CD4-positive, alpha-beta memory T cell (primary cell): ENCODE results near the gene TMEM242. TPM values are rescaled to one million over a fixed set of nuclear protein-coding genes. Genes with fewer than 3 reads are reported as not detected.
"Not testable (repeated sequence)": the region's sequence is repeated elsewhere in the genome, so short reads cannot be mapped to it uniquely, and the experiment has no call there.

Experiments
- CTCF ChIA-PET: fragments of 350-600 bp; sonication (Branson Sonifier 250); formaldehyde crosslinking; loops from one replicate; lab custom pipeline; 2021; ENCODE audit warnings: inconsistent platforms; ENCODE audit not compliant: partially characterized antibody; lab: Charles Lee
- POLR2A ChIA-PET: fragments of 350-600 bp; sonication (Branson Sonifier 250); formaldehyde crosslinking; loops from one replicate; lab custom pipeline; 2021; ENCODE audit not compliant: partially characterized antibody; lab: Charles Lee
- DNase-seq, 5 donors: peaks; one replicate each; pipeline versions ENCODE4 v3.0.0 to v3.0.0-alpha.2; 2020 to 2022; ENCODE audit warnings: mixed read lengths in 1 of 5
- H3K27ac ChIP-seq: one replicate; pipeline ENCODE4 v1.7.0; 2013; ENCODE audit warnings: low read depth, low read length
- H3K27me3 ChIP-seq: 2 replicates; pipeline ENCODE4 v1.7.0; 2013; ENCODE audit warnings: mild to moderate bottlenecking, low read length, moderate library complexity; ENCODE audit not compliant: insufficient read depth
- H3K36me3 ChIP-seq: 2 replicates; pipeline ENCODE4 v1.7.0; 2013; ENCODE audit warnings: mild to moderate bottlenecking, low read length, moderate library complexity; ENCODE audit not compliant: insufficient read depth
- H3K4me1 ChIP-seq: 2 replicates; pipeline ENCODE4 v1.7.0; 2013; ENCODE audit warnings: mild to moderate bottlenecking, low read length, moderate library complexity; ENCODE audit not compliant: insufficient read depth
- H3K4me3 ChIP-seq, 2 donors: one replicate each; pipeline ENCODE4 v1.7.0; 2013; ENCODE audit warnings: low read length in 2 of 2, mild to moderate bottlenecking in 1 of 2
- H3K9me3 ChIP-seq, 2 donors: one replicate each; pipeline ENCODE4 v1.7.0; 2013; ENCODE audit warnings: low read length in 2 of 2, control low read depth in 1 of 2; ENCODE audit not compliant: control insufficient read depth in 1 of 2
- H3K27ac Mint-ChIP-seq, 7 donors: one replicate each; pipeline ENCODE4 v1.8.0; 2020 to 2021; ENCODE audit warnings: mixed read lengths in 7 of 7, mild to moderate bottlenecking in 6 of 7, inconsistent platforms in 3 of 7, moderate library complexity in 3 of 7
- H3K27me3 Mint-ChIP-seq, 2 donors: one replicate each; pipeline ENCODE4 v1.8.0; 2020 to 2021; ENCODE audit warnings: mixed read lengths in 2 of 2
- H3K36me3 Mint-ChIP-seq, 2 donors: one replicate each; pipeline ENCODE4 v1.8.0; 2020 to 2021; ENCODE audit warnings: mixed read lengths in 2 of 2, inconsistent platforms in 1 of 2, mild to moderate bottlenecking in 1 of 2
- H3K4me1 Mint-ChIP-seq, 4 donors: one replicate each; pipeline ENCODE4 v1.8.0; 2020 to 2021; ENCODE audit warnings: mixed read lengths in 4 of 4, mild to moderate bottlenecking in 1 of 4
- H3K4me3 Mint-ChIP-seq, 8 donors: one replicate each; pipeline ENCODE4 v1.8.0; 2020 to 2021; ENCODE audit warnings: mixed read lengths in 8 of 8, mild to moderate bottlenecking in 7 of 8, moderate library complexity in 6 of 8, inconsistent platforms in 3 of 8
- H3K9me3 Mint-ChIP-seq, 8 donors: one replicate each; pipeline ENCODE4 v1.8.0; 2020 to 2021; ENCODE audit warnings: mixed read lengths in 8 of 8, mild to moderate bottlenecking in 5 of 8, inconsistent platforms in 3 of 8, moderate library complexity in 1 of 8
- intact Hi-C: fragments of 100-400 bp; cut with micrococcal nuclease; formaldehyde crosslinking; loops from one replicate; pipeline ENCODE4 v1.15.1; 2023
- polyA plus RNA-seq, 2 donors: library from polyadenylated mRNA; unstranded; fragments of 300-500 nt; fragmentation: Illumina TruSeq; gene quantifications; one replicate each; pipeline ENCODE4 v1.2.3, GENCODE V29; 2021
- total RNA-seq, 2 experiments: library from RNA; stranded (reverse); gene quantifications; one replicate each; pipeline ENCODE4 v1.2.3, GENCODE V29; 2021

The TMEM242 gene
- total and polyA plus RNA-seq, 4 experiments from 2014 or later: 11.4 to 14.1 (median 12.1) TPM

GRCh38 chr6:157361886-157362285 lies 38.6 kb upstream of the TMEM242 start:
- no peak for DNase-seq
- Mint-ChIP-seq H3K9me3 (no peaks in the 10 kb centered on the region), H3K27ac (no peak overlapping the region), H3K4me3 (no peak overlapping the region), H3K36me3 (no peaks in the 10 kb centered on the region), H3K4me1 (no peaks in the 10 kb centered on the region), H3K27me3 (peaks cover 25 to 28% of the 10 kb centered on the region in 2 donors)
- no peaks in the 10 kb centered on the region for H3K9me3 ChIP-seq
- POLR2A ChIA-PET: interaction anchor here (0.7 kb wide), 1 partner anchor 11 kb away, joined by 3 read pairs; no protein-coding TSS in a partner anchor
- CTCF ChIA-PET: interaction anchor here (0.6 to 1.1 kb wide), 2 partner anchors 235 to 465 kb away, joined by 3 to 4 read pairs; no protein-coding TSS in a partner anchor
- H3K27ac ChIP-seq: no peak overlapping the region
- no peaks in the 10 kb centered on the region for H3K27me3 ChIP-seq
- H3K4me3 ChIP-seq: no peak overlapping the region
- H3K36me3 ChIP-seq: no peaks in the 10 kb centered on the region
- intact Hi-C loops: no loop called here
- H3K4me1 ChIP-seq: no peaks in the 10 kb centered on the region

DNA sequence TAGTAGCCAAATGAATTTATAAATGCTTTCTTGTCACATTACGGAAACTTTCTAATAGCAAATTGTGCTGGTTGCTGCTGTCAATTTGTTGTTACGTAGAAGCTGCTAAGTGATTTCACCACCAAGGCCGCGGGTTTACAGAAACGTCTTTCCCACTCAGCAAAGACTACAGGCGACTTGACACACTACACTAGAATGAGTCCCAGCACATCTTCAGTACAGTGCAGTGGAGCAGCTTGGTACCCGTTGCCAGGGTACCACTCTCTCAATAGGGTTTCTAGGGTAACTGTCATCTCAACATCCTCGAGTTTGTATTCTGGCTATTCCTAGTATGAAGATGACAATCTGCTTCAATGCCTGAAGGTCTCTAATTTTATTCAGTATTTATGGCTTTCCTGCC lies 35.0 kb upstream of the TMEM242 start:
- H3K36me3 ChIP-seq: no peaks in the 10 kb centered on the region
- Mint-ChIP-seq H3K36me3 (no peaks in the 10 kb centered on the region), H3K4me3 (no peak overlapping the region), H3K27ac (no peak overlapping the region), H3K27me3 (peaks cover 24 to 32% of the 10 kb centered on the region in 2 donors), H3K9me3 (no peaks in the 10 kb centered on the region), H3K4me1 (no peaks in the 10 kb centered on the region)
- DNase-seq: no peak
- H3K27me3 ChIP-seq: no peaks in the 10 kb centered on the region
- no peaks in the 10 kb centered on the region for H3K9me3 ChIP-seq
- ChIA-PET POLR2A (no interaction called here), CTCF (no interaction called here)
- no peaks in the 10 kb centered on the region for H3K4me1 ChIP-seq
- H3K27ac ChIP-seq: no peak overlapping the region
- intact Hi-C loops: no loop called here
- H3K4me3 ChIP-seq: no peak overlapping the region

- Histone ChIP-seq H3K4me1 (no peaks in the 10 kb centered on the region), H3K36me3 (no peaks in the 10 kb centered on the region), H3K9me3 (no peaks in the 10 kb centered on the region), H3K27me3 (no peaks in the 10 kb centered on the region), H3K4me3 (no peak overlapping the region), H3K27ac (no peak overlapping the region)
- Mint-ChIP-seq H3K9me3 (peaks cover 0 to 3% (median 0%) of the 10 kb centered on the region in 8 donors), H3K4me3 (no peak overlapping the region), H3K36me3 (no peaks in the 10 kb centered on the region), H3K4me1 (no peaks in the 10 kb centered on the region), H3K27ac (no peak overlapping the region), H3K27me3 (peaks cover 10 to 23% of the 10 kb centered on the region in 2 donors)
- no peak for DNase-seq
- ChIA-PET POLR2A (no interaction called here), CTCF (no interaction called here)
- intact Hi-C loops: no loop called here
These were observed 23.1 kb upstream of the TMEM242 start for GRCh38 chr6:157346373-157346772.

- no peaks in the 10 kb centered on the region for H3K36me3 Mint-ChIP-seq
- Histone ChIP-seq H3K4me1 (no peaks in the 10 kb centered on the region), H3K27ac (no peak overlapping the region), H3K9me3 (no peaks in the 10 kb centered on the region), H3K27me3 (no peaks in the 10 kb centered on the region), H3K36me3 (no peaks in the 10 kb centered on the region), H3K4me3 (no peak overlapping the region)
- intact Hi-C loops: no loop called here
- H3K27ac Mint-ChIP-seq: no peak overlapping the region
- ChIA-PET CTCF (no interaction called here), POLR2A (no interaction called here)
- peaks cover 0 to 3% (median 0%) of the 10 kb centered on the region in 8 donors for H3K9me3 Mint-ChIP-seq
- H3K27me3 Mint-ChIP-seq: peaks cover 21 to 33% of the 10 kb centered on the region in 2 donors
- H3K4me1 Mint-ChIP-seq: no peaks in the 10 kb centered on the region
- DNase-seq: no peak
- no peak overlapping the region for H3K4me3 Mint-ChIP-seq
These were observed 20.4 kb upstream of the TMEM242 start for GRCh38 chr6:157343732-157344131.

DNA sequence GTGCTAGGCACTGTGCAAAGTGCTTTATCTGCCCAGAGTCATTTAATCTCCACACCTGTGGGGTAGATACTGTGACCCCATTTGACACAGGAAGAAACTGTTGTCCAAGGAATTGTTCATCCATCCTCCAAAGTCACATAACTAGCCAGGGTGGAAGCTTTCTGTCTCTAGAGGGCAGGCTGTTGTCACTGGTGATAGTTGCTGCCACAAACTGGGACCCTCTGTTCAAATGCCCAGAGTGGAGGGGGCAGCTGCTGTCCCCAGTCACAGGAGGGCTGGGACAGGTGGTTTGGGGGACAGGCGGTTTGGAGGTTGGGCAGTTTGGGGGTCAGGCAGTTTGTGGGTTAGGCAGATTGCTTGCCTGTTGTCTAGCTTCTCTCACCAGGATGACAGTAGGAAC lies 16.1 kb upstream of the TMEM242 start:
- CTCF ChIA-PET: interaction anchor here (1.1 kb wide), 1 partner anchor 257 kb away, joined by 4 read pairs; no protein-coding TSS in a partner anchor
- H3K36me3 Mint-ChIP-seq: no peaks in the 10 kb centered on the region
- Histone ChIP-seq H3K4me1 (no peaks in the 10 kb centered on the region), H3K36me3 (no peaks in the 10 kb centered on the region), H3K27ac (no peak overlapping the region), H3K27me3 (no peaks in the 10 kb centered on the region), H3K4me3 (no peak overlapping the region), H3K9me3 (no peaks in the 10 kb centered on the region)
- intact Hi-C loops: no loop called here
- POLR2A ChIA-PET: no interaction called here
- H3K9me3 Mint-ChIP-seq: peaks cover 0 to 1% (median 0%) of the 10 kb centered on the region in 8 donors
- H3K27me3 Mint-ChIP-seq: peaks cover 26 to 30% of the 10 kb centered on the region in 2 donors
- no peak overlapping the region for H3K4me3 Mint-ChIP-seq
- no peak for DNase-seq
- peaks cover 0 to 1% (median 0%) of the 10 kb centered on the region in 4 donors for H3K4me1 Mint-ChIP-seq
- H3K27ac Mint-ChIP-seq: no peak overlapping the region

DNA sequence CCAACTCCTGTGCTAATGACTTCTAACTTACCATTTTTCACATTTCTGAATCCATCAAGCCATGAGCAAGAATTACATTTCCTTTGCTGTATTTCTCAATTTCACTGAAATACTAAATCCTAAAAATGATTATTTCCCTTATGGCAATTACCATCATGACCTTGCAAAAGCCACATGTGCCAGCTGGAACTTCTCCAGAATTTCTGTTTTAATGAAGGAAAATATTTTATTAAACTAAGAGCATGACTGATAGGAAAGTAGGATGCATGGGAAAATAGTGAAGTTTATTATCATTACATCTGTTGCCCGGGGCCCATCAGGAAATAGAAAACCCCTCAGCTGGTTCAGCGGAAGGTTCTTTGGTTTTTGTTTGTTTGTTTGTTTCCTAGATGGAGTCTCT lies 14.4 kb upstream of the TMEM242 start:
- H3K27me3 ChIP-seq: no peaks in the 10 kb centered on the region
- no peak overlapping the region for H3K4me3 ChIP-seq
- CTCF ChIA-PET: interaction anchor here (1.5 kb wide), 1 partner anchor 42 kb away, joined by 3 read pairs; no protein-coding TSS in a partner anchor
- Mint-ChIP-seq H3K4me1 (peaks cover 0 to 1% (median 0%) of the 10 kb centered on the region in 4 donors), H3K4me3 (no peak overlapping the region), H3K9me3 (peaks cover 0 to 1% (median 0%) of the 10 kb centered on the region in 8 donors), H3K27me3 (peaks cover 30 to 36% of the 10 kb centered on the region in 2 donors), H3K36me3 (no peaks in the 10 kb centered on the region), H3K27ac (no peak overlapping the region)
- H3K4me1 ChIP-seq: no peaks in the 10 kb centered on the region
- H3K36me3 ChIP-seq: no peaks in the 10 kb centered on the region
- no peak for DNase-seq
- POLR2A ChIA-PET: no interaction called here
- no peak overlapping the region for H3K27ac ChIP-seq
- H3K9me3 ChIP-seq: no peaks in the 10 kb centered on the region
- intact Hi-C loops: no loop called here

DNA sequence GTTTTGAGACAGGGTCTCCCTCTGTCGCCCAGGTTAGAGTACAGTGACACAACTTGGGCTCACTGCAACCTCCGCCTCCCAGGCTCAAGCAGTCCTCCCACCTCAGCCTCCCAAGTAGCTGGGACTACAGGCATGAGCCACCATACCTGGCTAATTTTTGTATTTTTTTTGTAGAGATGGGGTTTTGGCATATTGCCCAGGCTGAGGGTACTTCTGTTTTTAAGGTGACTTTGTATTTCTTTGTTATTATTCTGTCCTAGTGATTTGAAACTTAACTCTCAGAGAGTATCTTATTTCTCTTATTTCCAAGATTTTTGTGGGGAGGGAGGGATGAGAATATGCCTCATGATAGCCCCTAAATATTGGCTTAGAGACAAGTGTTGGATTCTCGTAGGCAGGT lies 14.0 kb upstream of the TMEM242 start:
- H3K27ac Mint-ChIP-seq, H3K9me3 Mint-ChIP-seq, H3K36me3 ChIP-seq, H3K4me3 Mint-ChIP-seq, intact Hi-C loops, H3K36me3 Mint-ChIP-seq, DNase-seq, H3K4me3 ChIP-seq, H3K4me1 Mint-ChIP-seq, H3K9me3 ChIP-seq, H3K4me1 ChIP-seq, H3K27me3 ChIP-seq, H3K27ac ChIP-seq: not testable (repeated sequence)
- H3K27me3 Mint-ChIP-seq: peaks cover 32 to 41% of the 10 kb centered on the region in 2 donors
- CTCF ChIA-PET: interaction anchor here (1.5 to 4.3 kb wide), 2 partner anchors 13 to 42 kb away, joined by 3 to 32 read pairs; partner anchors contain the start of gene TMEM242
- POLR2A ChIA-PET: interaction anchor here (1.2 kb wide), 1 partner anchor 14 kb away, joined by 5 read pairs; the partner anchor contains the start of gene TMEM242
